NCI-H187 treated with DMSO at 0.1 percent for 48 hours (cell line): Measurements from ENCODE around the gene TIAM1.

ENCODE experiments used
- DNase-seq: peaks from one replicate; lab custom pipeline; 2025; lab: John Stamatoyannopoulos, UW

Gene TIAM1

DNA sequence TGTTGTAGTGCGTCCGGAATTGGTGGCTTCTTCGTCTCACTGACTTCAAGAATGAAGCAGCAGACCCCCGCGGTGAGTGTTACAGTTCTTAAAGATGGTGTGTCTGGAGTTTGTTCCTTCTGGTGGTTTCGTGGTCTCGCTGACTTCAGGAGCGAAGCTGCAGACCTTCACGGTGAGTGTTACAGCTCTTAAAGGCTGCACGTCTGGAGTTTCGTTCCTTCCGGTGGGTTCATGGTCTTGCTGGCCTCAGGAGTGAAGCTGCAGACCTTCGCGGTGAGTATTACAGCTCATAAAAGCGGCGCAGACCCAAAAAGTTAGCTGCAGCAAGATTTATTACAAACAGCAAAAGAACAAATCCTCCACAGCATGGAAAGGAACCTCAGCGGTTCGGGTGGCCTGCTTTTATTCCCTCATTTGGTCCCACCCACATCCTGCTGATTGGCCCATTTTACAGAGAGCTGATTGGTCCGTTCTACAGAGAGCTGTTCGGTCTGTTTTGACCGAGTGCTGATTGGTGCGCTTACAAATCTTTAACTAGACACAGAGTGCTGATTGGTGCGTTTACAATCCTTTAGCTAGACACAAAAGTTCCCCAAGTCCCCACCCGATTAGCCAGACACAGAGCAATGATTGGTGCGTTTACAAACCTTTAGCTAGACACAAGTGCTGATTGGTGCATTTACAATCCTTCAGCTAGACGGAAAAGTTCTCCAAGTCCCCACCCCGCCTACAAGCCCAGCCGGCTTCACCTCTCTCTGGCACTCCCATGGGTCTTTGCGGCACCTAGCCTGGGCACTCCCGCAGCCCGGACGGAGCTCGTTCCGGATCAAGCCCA is 256.2 kb downstream of the TIAM1 start:
- no peak for DNase-seq

- no peak for DNase-seq
Measured at GRCh38 chr21:31084689-31085088, 259.4 kb downstream of the TIAM1 start.

DNA sequence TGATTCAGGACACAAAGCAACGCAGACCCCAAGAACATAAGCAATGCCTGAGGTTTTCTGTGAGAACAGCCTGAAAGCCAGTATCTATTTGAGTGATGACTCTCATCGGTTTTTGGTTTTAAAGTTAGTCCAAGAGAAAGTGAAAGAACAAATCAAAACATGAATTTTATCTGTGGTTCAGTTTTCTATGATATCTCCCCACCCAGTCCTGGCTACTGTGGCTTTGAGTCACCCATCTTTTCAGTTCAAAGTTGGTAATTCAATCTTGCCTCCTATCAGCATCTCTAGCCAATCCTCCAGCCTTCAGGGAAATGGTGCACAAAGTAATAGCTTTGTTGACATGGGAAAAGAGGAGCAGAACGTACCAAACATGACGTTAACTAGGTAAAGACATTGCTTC is 265.3 kb downstream of the TIAM1 start:
- DNase-seq = no peak

GRCh38 chr21:31078216-31078615 is 265.8 kb downstream of the TIAM1 start:
- no peak for DNase-seq

GRCh38 chr21:31075848-31076247 is 268.2 kb downstream of the TIAM1 start:
- DNase-seq = no peak

- no peak for DNase-seq
Measured at GRCh38 chr21:31072533-31072932, 271.5 kb downstream of the TIAM1 start.
